Measurements from ENCODE around the gene SPTSSA.
"Not testable (repeated sequence)": the region's sequence is repeated elsewhere in the genome, so short reads cannot be mapped to it uniquely, and the experiment has no call there.

Gene SPTSSA

GRCh38 chr14:34426313-34427295, 35.4 kb downstream of the SPTSSA start:
- no peak for DNase-seq

- no peak for DNase-seq
Observed at GRCh38 chr14:34425095-34425851, 36.8 kb downstream of the SPTSSA start.

GRCh38 chr14:34424488-34424887, 37.6 kb downstream of the SPTSSA start:
- DNase-seq = no peak

GRCh38 chr14:34423445-34423844, 38.6 kb downstream of the SPTSSA start:
- no peak for DNase-seq

GRCh38 chr14:34420547-34421150, 41.4 kb downstream of the SPTSSA start:
- DNase-seq = no peak

- DNase-seq = no peak
Observed at GRCh38 chr14:34409721-34410120, 52.3 kb downstream of the SPTSSA start.

- no peak for DNase-seq
Observed at GRCh38 chr14:34407951-34408350, 54.1 kb downstream of the SPTSSA start.

GRCh38 chr14:34404416-34404815, 57.6 kb downstream of the SPTSSA start:
- no peak for DNase-seq

GRCh38 chr14:34403646-34404045, 58.4 kb downstream of the SPTSSA start:
- no peak for DNase-seq

GRCh38 chr14:34398024-34398423, 64.0 kb downstream of the SPTSSA start:
- DNase-seq = no peak

GRCh38 chr14:34387974-34388516, 74.0 kb downstream of the SPTSSA start:
- DNase-seq = no peak

- DNase-seq = no peak
Observed at GRCh38 chr14:34386865-34387485, 75.1 kb downstream of the SPTSSA start.

- not testable (repeated sequence) for DNase-seq
Observed at GRCh38 chr14:34385881-34386280, 76.2 kb downstream of the SPTSSA start.

GRCh38 chr14:34383839-34384238, 78.2 kb downstream of the SPTSSA start:
- no peak for DNase-seq

All from DMS 273 treated with DMSO at 0.1 percent for 48 hours (cell line).